SK-N-SH (cell line): ENCODE measurements around the gene OXGR1. TPM values are rescaled to one million over a fixed set of nuclear protein-coding genes. Genes with fewer than 3 reads are reported as not detected.

ENCODE experiments used
- CTCF ChIA-PET: fragments of 300-600, 350-600 bp; formaldehyde crosslinking; extraction: SDS; loops from one replicate; lab custom pipeline; 2021; lab: Yijun Ruan, JAX
- POLR2A ChIA-PET: fragments of 350-600 bp; sonication (Branson Sonifier 250); formaldehyde crosslinking; extraction: SDS; loops from one replicate; lab custom pipeline; 2020; ENCODE audit warnings: antibody characterized with exemption, inconsistent platforms; lab: Yijun Ruan, JAX
- DNase-seq: peaks from one replicate; pipeline ENCODE4 v3.0.0; 2012
- H2AFZ ChIP-seq: fragments of 200-600 bp; sonication (generic); 2 replicates; pipeline ENCODE4 v1.8.1; 2016; ENCODE audit warnings: antibody characterized with exemption, mild to moderate bottlenecking, low read depth
- H3F3A ChIP-seq: fragments of 200-600 bp; sonication (generic); replicated peaks from 2 replicates; pipeline ENCODE3; 2016; ENCODE audit warnings: antibody characterized with exemption, mild to moderate bottlenecking; ENCODE audit not compliant: insufficient read depth
- H3K27ac ChIP-seq, 2 experiments: fragments of 200-500 bp in 1 of 2; fragments of 200-600 bp in 1 of 2; sonication (Bioruptor generic) in 1 of 2; sonication (generic), shearing (Covaris generic) in 1 of 2; 2 replicates each; pipeline versions ENCODE4 v1.5.1 to v1.6.1; 2014 to 2016; ENCODE audit warnings: low read depth in 2 of 2, inconsistent platforms in 1 of 2, low read length in 1 of 2, mild to moderate bottlenecking in 1 of 2, mixed read lengths in 1 of 2
- H3K27me3 ChIP-seq: fragments of 200-600 bp; sonication (generic), shearing (Covaris generic); 2 replicates; pipeline ENCODE4 v1.6.1; 2016; ENCODE audit warnings: mixed run types; ENCODE audit not compliant: insufficient read depth
- H3K36me3 ChIP-seq, 2 experiments: fragments of 200-500 bp in 1 of 2; fragments of 200-600 bp in 1 of 2; sonication (Bioruptor generic) in 1 of 2; sonication (generic) in 1 of 2; replicated peaks in 1 of 2; 2 replicates each; pipeline versions ENCODE3 to v1.5.1; 2014 to 2016; ENCODE audit warnings: low read length in 1 of 2, mild to moderate bottlenecking in 1 of 2; ENCODE audit not compliant: insufficient read depth in 2 of 2, control insufficient read depth in 1 of 2
- H3K4me1 ChIP-seq, 2 experiments: fragments of 200-500 bp in 1 of 2; fragments of 200-600 bp in 1 of 2; sonication (Bioruptor generic) in 1 of 2; sonication (generic), shearing (Covaris generic) in 1 of 2; 2 replicates each; pipeline versions ENCODE4 v1.5.1 to v1.6.1; 2014 to 2016; ENCODE audit warnings: low read depth in 1 of 2, low read length in 1 of 2, mixed run types in 1 of 2; ENCODE audit not compliant: insufficient read depth in 2 of 2, control insufficient read depth in 1 of 2
- H3K4me2 ChIP-seq: fragments of 200-600 bp; sonication (generic), shearing (Covaris generic); 2 replicates; pipeline ENCODE4 v1.6.1; 2017; ENCODE audit warnings: mixed run types
- H3K4me3 ChIP-seq, 2 experiments: fragments of 200-500 bp in 1 of 2; fragments of 200-600 bp in 1 of 2; sonication (Bioruptor generic) in 1 of 2; sonication (generic), shearing (Covaris generic) in 1 of 2; 2 replicates each; pipeline versions ENCODE4 v1.5.1 to v1.8.1; 2014 to 2016; ENCODE audit warnings: low read depth in 2 of 2, inconsistent platforms in 1 of 2, low read length in 1 of 2, mild to moderate bottlenecking in 1 of 2, mixed read lengths in 1 of 2, moderate library complexity in 1 of 2
- H3K79me2 ChIP-seq: fragments of 200-600 bp; sonication (generic); 2 replicates; pipeline ENCODE4 v1.8.1; 2017; ENCODE audit warnings: mild to moderate bottlenecking; ENCODE audit not compliant: insufficient read depth
- H3K9ac ChIP-seq: fragments of 200-600 bp; sonication (generic); 2 replicates; pipeline ENCODE4 v1.6.1; 2017; ENCODE audit warnings: mixed run types
- H3K9me2 ChIP-seq: fragments of 200-600 bp; sonication (generic); 2 replicates; pipeline ENCODE4 v1.6.1; 2017; ENCODE audit warnings: mixed run types
- H3K9me3 ChIP-seq: fragments of 200-600 bp; sonication (generic); 2 replicates; pipeline ENCODE4 v1.6.1; 2017; ENCODE audit warnings: mixed run types, mild to moderate bottlenecking, moderate library complexity
- H4K20me1 ChIP-seq: fragments of 200-600 bp; sonication (generic); 2 replicates; pipeline ENCODE4 v1.6.1; 2017; ENCODE audit warnings: mild to moderate bottlenecking, mixed run types; ENCODE audit not compliant: insufficient read depth
- EP300 ChIP-seq, 2 experiments: IDR thresholded peaks; 2 replicates each; pipeline versions ENCODE4 v1.4.0 to v1.6.1; 2012; ENCODE audit warnings: borderline replicate concordance in 1 of 2, low read depth in 1 of 2, low read length in 1 of 2
- FOSL2 ChIP-seq: IDR thresholded peaks from 2 replicates; pipeline ENCODE4 v1.4.0; 2012; ENCODE audit warnings: low read depth, mild to moderate bottlenecking, moderate library complexity, borderline replicate concordance
- GABPA ChIP-seq: IDR thresholded peaks from 2 replicates; pipeline ENCODE4 v1.4.0; 2012; ENCODE audit warnings: low read depth, mild to moderate bottlenecking
- JUND ChIP-seq: IDR thresholded peaks from 2 replicates; pipeline ENCODE4 v1.4.0; 2012
- MXI1 ChIP-seq: IDR thresholded peaks from 2 replicates; pipeline ENCODE4 v1.6.1; 2012; ENCODE audit warnings: mild to moderate bottlenecking, low read depth, low read length, improper control_type of control experiment
- NFIC ChIP-seq: IDR thresholded peaks from 2 replicates; pipeline ENCODE4 v1.4.0; 2012; ENCODE audit warnings: borderline replicate concordance
- PBX3 ChIP-seq: IDR thresholded peaks from 2 replicates; pipeline ENCODE4; 2012
- RCOR1 ChIP-seq: fragments of 150-350 bp; IDR thresholded peaks from 2 replicates; pipeline ENCODE4 v1.6.1; 2017; ENCODE audit warnings: antibody characterized with exemption, low read length
- RFX5 ChIP-seq: IDR thresholded peaks from 2 replicates; pipeline ENCODE4 v1.6.1; 2012; ENCODE audit warnings: mild to moderate bottlenecking, improper control_type of control experiment, low read length
- RXRA ChIP-seq: IDR thresholded peaks from 2 replicates; pipeline ENCODE4 v1.4.0; 2012; ENCODE audit warnings: low read depth, mild to moderate bottlenecking, borderline replicate concordance
- TAF1 ChIP-seq: IDR thresholded peaks from 2 replicates; pipeline ENCODE4 v1.6.1; 2012; ENCODE audit warnings: low read depth, mild to moderate bottlenecking, low read length, moderate library complexity, borderline replicate concordance
- WGBS: methylation state at CpG from one replicate; pipeline ENCODE4 v1.1.6; 2017; ENCODE audit warnings: low lambda C conversion rate; 5-methylcytosine and 5-hydroxymethylcytosine counted together
- polyA plus RNA-seq, 3 experiments: library from polyadenylated mRNA; depleted of rRNA; stranded (reverse); fragments of >200 nt; gene quantifications; 2 replicates each; pipeline ENCODE4 v1.2.3, GENCODE V29; 2012

OXGR1 gene
- polyA plus RNA-seq, 1 of the 3 experiments (the other 2 are of a cell fraction), result not detected

- TF ChIP-seq GABPA (no peak), FOSL2 (no peak), PBX3 (no peak), MXI1 (no peak), RCOR1 (no peak), TAF1 (no peak), JUND (no peak), RFX5 (no peak)
These were observed 1.6 kb downstream of the OXGR1 start (continued) for GRCh38 chr13:96992633-96993032.

GRCh38 chr13:96991072-96991471 is 3.2 kb downstream of the OXGR1 start:
- no peaks in the 10 kb centered on the region for H3K36me3 ChIP-seq
- ChIA-PET POLR2A (no interaction called here), CTCF (interaction anchor here (1.0 to 2.0 kb wide), 6 partner anchors 12 to 33 kb away, joined by 3 to 5 read pairs (median 4); no protein-coding TSS in a partner anchor)
- H3K27me3 ChIP-seq, result peaks cover 6% of the 10 kb centered on the region; the same call in 1 of the 2 replicates
- H3K4me2 ChIP-seq, result no peak overlapping the region
- no peaks in the 10 kb centered on the region for H4K20me1 ChIP-seq
- no peaks in the 10 kb centered on the region for H3K9me2 ChIP-seq
- no peak for TF ChIP-seq NFIC
- no peak overlapping the region for H3K9ac ChIP-seq
- no peak overlapping the region for H3K4me3 ChIP-seq
- peaks cover 0 to 5% of the 10 kb centered on the region in 2 experiments; a peak in 1 of 4 replicates for H3K4me1 ChIP-seq
- no peak for DNase-seq
- 13% methylated on average over 3 of the region's 3 CpGs for WGBS
- H3K27ac ChIP-seq, result no peak overlapping the region
- H3F3A ChIP-seq, result no peaks in the 10 kb centered on the region
- H2AFZ ChIP-seq, result no peak overlapping the region
- no peaks in the 10 kb centered on the region for H3K79me2 ChIP-seq
- no peaks in the 10 kb centered on the region for H3K9me3 ChIP-seq

DNA sequence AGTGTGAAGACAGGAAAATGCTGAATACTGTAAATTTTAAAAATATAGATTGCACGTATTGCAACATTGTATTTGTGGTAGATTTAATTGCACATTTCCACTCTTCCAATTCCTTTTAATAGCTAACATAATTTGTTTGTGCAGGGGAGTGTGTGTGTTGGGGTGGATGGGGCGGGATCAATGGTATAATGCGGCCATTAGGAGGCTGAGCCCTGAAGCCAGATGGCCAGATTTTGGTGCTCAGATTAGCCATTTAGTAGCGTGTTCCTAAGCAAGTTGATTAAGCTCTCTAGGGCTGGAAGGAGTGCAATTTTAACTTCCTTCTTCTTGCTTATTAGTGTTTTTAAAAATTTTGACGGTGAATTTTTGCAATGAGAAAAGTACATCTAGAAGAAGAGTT is 5.8 kb downstream of the OXGR1 start:
- ChIA-PET CTCF (interaction anchor here (0.7 to 1.1 kb wide), 3 partner anchors 30 to 968 kb away, joined by 3 to 4 read pairs (median 4); no protein-coding TSS in a partner anchor), POLR2A (no interaction called here)
- Histone ChIP-seq H3K4me3 (no peak overlapping the region), H3K9me2 (no peaks in the 10 kb centered on the region), H3K36me3 (no peaks in the 10 kb centered on the region), H4K20me1 (no peaks in the 10 kb centered on the region), H3K9ac (no peak overlapping the region), H2AFZ (no peak overlapping the region), H3F3A (no peaks in the 10 kb centered on the region), H3K4me2 (no peak overlapping the region), H3K27ac (no peak overlapping the region), H3K27me3 (no peaks in the 10 kb centered on the region; the same call in 1 of the 2 replicates)
- 42% methylated on average over 5 of the region's 5 CpGs for WGBS
- TF ChIP-seq RXRA (no peak), EP300 (IDR thresholded peaks at IDR 0.05; ENCODE audit: borderline replicate concordance in 1 of 2, low read depth in 1 of 2, low read length in 1 of 2) (peak in 1 of 2 experiments; percentile 21; a peak in 1 of 4 replicates)
- TF ChIP-seq, all 33 proteins: peak for 1
- H3K9me3 ChIP-seq, result no peaks in the 10 kb centered on the region
- no peaks in the 10 kb centered on the region for H3K79me2 ChIP-seq
- peak; percentile 33 for DNase-seq
- peaks cover 0 to 3% of the 10 kb centered on the region in 2 experiments; a peak in 2 of 4 replicates for H3K4me1 ChIP-seq
